Measurements from ENCODE around the gene ATP2A1.
"Not testable (repeated sequence)": the region's sequence is repeated elsewhere in the genome, so short reads cannot be mapped to it uniquely, and the experiment has no call there.

The ATP2A1 gene

DNA sequence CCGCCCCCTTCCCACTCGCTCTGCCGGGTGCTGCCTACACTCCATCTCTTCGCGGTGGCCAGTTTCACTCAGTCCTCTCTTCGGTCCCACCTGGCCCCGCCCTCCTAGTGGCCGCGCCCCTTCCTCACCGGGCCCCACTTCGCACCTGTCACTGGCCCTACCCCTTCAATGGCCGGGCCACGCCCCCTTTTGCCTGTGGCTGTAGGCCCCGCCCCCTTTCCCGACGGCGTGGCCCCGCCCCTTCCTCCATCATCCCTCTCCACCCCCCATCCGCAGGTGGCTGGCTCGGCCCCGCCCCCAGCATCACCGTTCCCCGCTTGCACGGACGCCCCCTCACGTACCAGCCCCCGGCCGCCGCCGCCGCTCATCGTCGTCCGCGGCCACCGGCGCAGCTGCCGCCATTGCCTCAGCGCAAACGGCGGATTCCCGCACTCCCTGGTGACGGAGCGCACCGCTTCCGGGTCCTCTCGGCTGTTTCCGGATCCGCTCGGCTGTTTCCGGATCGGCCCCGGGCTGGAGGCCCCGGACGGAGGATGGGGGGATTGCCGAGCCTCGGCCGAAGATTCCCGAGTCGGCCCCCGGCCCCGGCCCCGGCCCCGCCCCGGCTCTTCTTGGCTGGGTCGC, 46.6 kb downstream of the ATP2A1 start, which contains the start of gene RABEP2:
TSS of gene RABEP2 (minus strand) at position 477 of the 624 bp plus-strand sequence. CDS start at position 402, 75 bp downstream.
- Histone ChIP-seq H3K27ac (peak within 1 kb of the TSS; percentile 93 to 98), H3K36me3 (peaks cover 0 to 2% (median 0%) of the 10 kb centered on the region in 3 donors), H3K4me1 (peaks cover 0 to 12% (median 8%) of the 10 kb centered on the region in 4 donors), H3K4me3 (peak within 1 kb of the TSS; percentile 68 to 86), H3K27me3 (no peaks in the 10 kb centered on the region), H3K9me3 (no peaks in the 10 kb centered on the region)
- TF ChIP-seq, protein P1, sequence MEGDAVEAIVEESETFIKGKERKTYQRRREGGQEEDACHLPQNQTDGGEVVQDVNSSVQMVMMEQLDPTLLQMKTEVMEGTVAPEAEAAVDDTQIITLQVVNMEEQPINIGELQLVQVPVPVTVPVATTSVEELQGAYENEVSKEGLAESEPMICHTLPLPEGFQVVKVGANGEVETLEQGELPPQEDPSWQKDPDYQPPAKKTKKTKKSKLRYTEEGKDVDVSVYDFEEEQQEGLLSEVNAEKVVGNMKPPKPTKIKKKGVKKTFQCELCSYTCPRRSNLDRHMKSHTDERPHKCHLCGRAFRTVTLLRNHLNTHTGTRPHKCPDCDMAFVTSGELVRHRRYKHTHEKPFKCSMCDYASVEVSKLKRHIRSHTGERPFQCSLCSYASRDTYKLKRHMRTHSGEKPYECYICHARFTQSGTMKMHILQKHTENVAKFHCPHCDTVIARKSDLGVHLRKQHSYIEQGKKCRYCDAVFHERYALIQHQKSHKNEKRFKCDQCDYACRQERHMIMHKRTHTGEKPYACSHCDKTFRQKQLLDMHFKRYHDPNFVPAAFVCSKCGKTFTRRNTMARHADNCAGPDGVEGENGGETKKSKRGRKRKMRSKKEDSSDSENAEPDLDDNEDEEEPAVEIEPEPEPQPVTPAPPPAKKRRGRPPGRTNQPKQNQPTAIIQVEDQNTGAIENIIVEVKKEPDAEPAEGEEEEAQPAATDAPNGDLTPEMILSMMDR (IDR thresholded peaks at IDR 0.05) = no peak
- DNase-seq = peak; percentile 84 to 93
- intact Hi-C loops (cut with DNase I; ENCODE audit: low total_unique reads) = loop anchor here (2.0 to 5.0 kb wide), 2 partner anchors 58 to 78 kb away; partner anchors contain the start of gene TUFM

DNA sequence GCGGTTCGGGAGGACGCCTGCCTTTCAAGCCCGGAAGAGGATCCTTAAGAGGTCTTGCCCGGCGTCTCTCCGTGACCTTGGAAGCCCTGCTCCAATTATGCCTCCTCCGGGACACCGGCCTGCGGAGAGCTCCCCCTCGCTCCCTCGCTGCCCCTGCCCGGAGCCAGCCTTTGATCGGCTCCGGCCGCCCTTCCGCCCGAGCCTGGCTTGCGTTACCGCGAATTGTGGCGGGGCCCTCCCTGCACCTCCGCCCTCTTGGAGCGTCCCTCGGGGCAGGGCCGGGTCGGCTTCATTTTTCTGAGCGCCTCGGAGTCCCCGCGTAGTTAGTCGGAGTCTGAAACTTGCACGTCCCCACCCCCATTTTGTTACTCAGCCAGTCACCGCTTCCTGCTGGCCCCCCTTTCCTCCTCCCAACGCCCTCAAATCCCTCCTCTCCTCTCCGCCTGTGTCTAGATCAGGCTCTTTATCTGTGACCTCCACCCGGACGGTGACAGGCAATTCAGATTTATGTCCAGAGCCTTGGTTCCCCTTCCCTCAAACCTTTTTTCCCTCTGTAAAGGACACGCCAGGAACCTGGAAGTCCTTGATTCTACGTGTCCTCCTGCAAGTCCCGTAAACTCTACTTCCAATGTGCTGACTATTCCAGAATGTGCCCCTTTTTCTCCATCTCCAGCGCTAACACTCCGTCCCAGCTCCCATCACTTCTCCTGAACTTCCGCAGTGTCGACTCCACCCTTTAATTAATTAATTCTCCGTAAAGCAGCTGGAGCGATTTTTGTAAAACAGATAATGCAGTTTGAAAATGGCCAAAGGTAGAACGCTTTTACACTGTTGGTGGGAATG, 47.3 kb downstream of the ATP2A1 start:
- Histone ChIP-seq H3K27me3 (no peaks in the 10 kb centered on the region), H3K4me1 (peaks cover 0 to 12% (median 8%) of the 10 kb centered on the region in 4 donors), H3K9me3 (no peaks in the 10 kb centered on the region), H3K36me3 (no peaks in the 10 kb centered on the region), H3K27ac (peak overlapping the region; percentile 93 to 98), H3K4me3 (peak overlapping the region; percentile 68 to 86)
- TF ChIP-seq, protein P1 (IDR thresholded peaks at IDR 0.05) = no peak
- DNase-seq = peak; percentile 68 to 85
- intact Hi-C loops (cut with DNase I; ENCODE audit: low total_unique reads) = loop anchor here (2.0 kb wide), 1 partner anchor 79 kb away; the partner anchor contains the start of gene TUFM

DNA sequence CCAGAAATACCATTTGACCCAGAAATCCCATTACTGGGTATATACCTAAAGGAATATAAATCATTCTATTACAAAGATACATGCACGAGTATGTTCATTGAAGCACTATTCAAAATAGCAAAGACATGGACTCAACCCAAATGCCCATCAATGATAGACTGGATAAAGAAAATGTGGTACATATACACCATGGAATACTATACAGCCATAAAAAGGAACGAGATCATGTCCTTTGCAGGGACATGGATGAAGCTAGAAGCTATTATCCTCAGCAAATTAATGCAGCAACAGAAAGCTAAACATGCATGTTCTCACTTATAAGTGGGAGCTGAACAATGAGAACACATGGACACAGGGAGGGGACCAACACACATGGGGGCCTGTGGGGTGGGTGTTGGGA, 48.0 kb downstream of the ATP2A1 start:
- intact Hi-C loops (cut with DNase I; ENCODE audit: low total_unique reads); H3K36me3 ChIP-seq; DNase-seq; H3K9me3 ChIP-seq; H3K27me3 ChIP-seq: not testable (repeated sequence)
- Histone ChIP-seq H3K4me1 (peaks cover 0 to 12% (median 8%) of the 10 kb centered on the region in 4 donors), H3K4me3 (peak overlapping the region in 1 of 2 donors; percentile 86), H3K27ac (peak overlapping the region in 1 of 2 donors; percentile 98)

DNA sequence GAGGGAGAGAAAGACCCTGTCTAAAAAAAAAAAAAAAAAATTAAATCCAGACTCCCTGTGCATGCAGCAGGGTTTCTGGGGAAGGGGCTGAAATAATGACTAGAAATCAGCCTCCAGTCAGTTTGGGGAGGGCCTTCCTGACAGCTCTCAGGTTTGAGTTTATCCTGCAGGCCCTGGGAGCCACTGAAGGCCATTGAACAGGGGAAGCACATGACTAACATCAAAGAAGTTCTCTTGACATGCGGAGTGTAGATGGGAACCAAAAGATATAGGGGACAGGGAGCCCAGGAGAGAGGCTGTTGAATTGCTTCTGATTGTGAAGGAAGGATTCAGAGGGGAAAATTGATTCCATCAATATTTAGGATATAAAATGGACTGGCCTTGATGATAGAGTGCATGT, 49.5 kb downstream of the ATP2A1 start:
- H3K27me3 ChIP-seq = no peaks in the 10 kb centered on the region
- intact Hi-C loops (cut with DNase I; ENCODE audit: low total_unique reads) = no loop called here
- TF ChIP-seq, protein P1 (IDR thresholded peaks at IDR 0.05) = no peak
- no peak for DNase-seq
- H3K4me3 ChIP-seq = no peak overlapping the region
- no peaks in the 10 kb centered on the region for H3K9me3 ChIP-seq
- no peaks in the 10 kb centered on the region for H3K36me3 ChIP-seq
- no peak overlapping the region for H3K27ac ChIP-seq
- peaks cover 0 to 12% (median 8%) of the 10 kb centered on the region in 4 donors for H3K4me1 ChIP-seq

DNA sequence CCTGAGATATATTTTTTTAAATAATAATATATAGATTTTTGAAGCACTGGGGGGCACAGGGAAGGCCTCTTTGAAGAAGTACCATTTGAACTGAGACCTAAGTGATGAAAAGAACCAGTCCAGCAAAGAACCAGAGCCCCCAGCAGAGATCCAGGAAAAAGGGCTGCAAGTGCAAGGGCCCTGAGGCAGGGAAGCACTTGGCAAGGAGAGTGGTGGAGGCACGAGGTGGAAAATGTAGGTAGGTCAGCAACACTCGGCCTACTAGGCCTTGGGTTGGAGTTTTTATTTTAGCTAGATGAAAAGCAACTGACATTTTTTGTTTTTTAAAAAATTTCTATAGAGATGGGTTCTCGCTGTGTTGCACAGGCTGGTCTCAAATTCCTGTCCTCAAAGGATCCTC, 51.9 kb downstream of the ATP2A1 start:
- H3K4me3 ChIP-seq = no peak overlapping the region
- H3K4me1 ChIP-seq = peaks cover 0 to 5% (median 2%) of the 10 kb centered on the region in 4 donors
- no peak for DNase-seq
- no peaks in the 10 kb centered on the region for H3K36me3 ChIP-seq
- no peaks in the 10 kb centered on the region for H3K9me3 ChIP-seq
- intact Hi-C loops (cut with DNase I; ENCODE audit: low total_unique reads) = no loop called here
- H3K27ac ChIP-seq = no peak overlapping the region
- H3K27me3 ChIP-seq = no peaks in the 10 kb centered on the region
- TF ChIP-seq, protein P1 (IDR thresholded peaks at IDR 0.05) = no peak

DNA sequence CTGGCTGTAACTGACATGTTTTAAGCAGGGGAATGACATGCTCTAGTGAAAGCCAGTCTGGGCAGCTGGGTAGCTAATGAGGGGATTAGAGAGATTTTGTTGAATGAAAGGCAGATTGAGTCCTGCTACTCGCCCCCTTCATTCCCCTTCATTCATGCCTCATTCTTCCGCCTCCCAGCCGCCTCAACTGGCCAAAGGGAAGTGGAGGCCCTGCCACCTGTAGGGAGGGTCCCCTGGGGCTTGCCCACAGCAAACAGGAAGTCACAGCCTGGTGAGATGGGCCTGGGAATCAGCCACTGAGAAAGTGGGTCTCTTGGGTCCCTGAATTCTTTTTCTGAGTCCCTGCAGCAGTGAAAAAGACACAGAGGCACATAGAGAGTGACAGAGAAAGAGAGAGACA, 52.4 kb downstream of the ATP2A1 start:
- H3K4me1 ChIP-seq = peaks cover 0 to 5% (median 2%) of the 10 kb centered on the region in 4 donors
- H3K27me3 ChIP-seq = no peaks in the 10 kb centered on the region
- TF ChIP-seq, protein P1 (IDR thresholded peaks at IDR 0.05) = no peak
- no peaks in the 10 kb centered on the region for H3K9me3 ChIP-seq
- intact Hi-C loops (cut with DNase I; ENCODE audit: low total_unique reads) = no loop called here
- no peaks in the 10 kb centered on the region for H3K36me3 ChIP-seq
- DNase-seq = no peak
- no peak overlapping the region for H3K27ac ChIP-seq
- no peak overlapping the region for H3K4me3 ChIP-seq

All from tibial artery (tissue), 4 donors.